BLaER1 treated with 17β-estradiol and CSF1 and Interleukin-3, amounts not matched to agents 10 nM and 100 nM (cell line): ENCODE data around the gene MACIR.
A peak's percentile ranks its signal among the peaks of the same experiment; 100 is the strongest.

Experiments
- H3K27ac ChIP-seq, 11 experiments: shearing (Covaris generic); formaldehyde crosslinking; 2 replicates each; pipeline ENCODE4 v1.8.1; 2022
- H3K27me3 ChIP-seq, 11 experiments: shearing (Covaris generic); formaldehyde crosslinking; 2 replicates each; pipeline ENCODE4 v1.8.1; 2022
- H3K36me3 ChIP-seq, 11 experiments: shearing (Covaris generic); formaldehyde crosslinking; 2 replicates each; pipeline ENCODE4 v1.8.1; 2022
- H3K4me1 ChIP-seq, 10 experiments: shearing (Covaris generic); formaldehyde crosslinking; 2 replicates each; pipeline ENCODE4 v1.8.1; 2022
- H3K4me2 ChIP-seq, 11 experiments: shearing (Covaris generic); formaldehyde crosslinking; 2 replicates each; pipeline ENCODE4 v1.8.1; 2022
- H3K4me3 ChIP-seq, 10 experiments: shearing (Covaris generic); formaldehyde crosslinking; 2 replicates each; pipeline ENCODE4 v1.8.1; 2022
- H3K9ac ChIP-seq, 11 experiments: shearing (Covaris generic); formaldehyde crosslinking; 2 replicates each; pipeline ENCODE4 v1.8.1; 2022
- H3K9me3 ChIP-seq, 11 experiments: shearing (Covaris generic); formaldehyde crosslinking; replicated peaks in 1 of 11; 2 replicates each; pipeline ENCODE4 v1.8.1; 2022
- H4K20me1 ChIP-seq, 11 experiments: shearing (Covaris generic); formaldehyde crosslinking; 2 replicates each; pipeline ENCODE4 v1.8.1; 2022
- Cebpa-rat ChIP-seq, 11 experiments: shearing (Covaris generic); IDR thresholded peaks; 2 replicates each; pipeline ENCODE4 v1.8.1; 2022

The MACIR gene

DNA sequence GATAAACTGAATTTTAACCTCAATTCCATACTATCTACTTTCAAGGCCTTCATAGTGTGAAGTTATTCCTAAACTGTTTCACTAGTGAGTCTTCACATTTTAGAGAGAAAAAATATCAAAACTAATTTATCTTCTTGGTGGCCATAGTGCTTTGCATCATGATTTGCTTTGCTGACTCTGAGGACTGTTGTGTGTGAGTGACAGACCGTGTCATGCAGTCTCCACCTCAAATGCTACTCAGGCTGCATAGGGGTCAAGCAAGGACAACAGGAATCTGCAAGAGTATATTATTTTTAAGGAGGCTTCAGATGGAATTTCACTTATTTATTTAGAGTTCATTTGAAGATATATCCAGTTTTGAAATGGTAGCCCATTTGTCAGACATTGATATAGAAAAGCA, 34.5 kb downstream of the MACIR start:
- Histone ChIP-seq H3K4me2 (peak overlapping the region in 7 of 11 experiments; percentile 2 to 48 (median 14); a peak in 7 of 22 replicates), H3K4me1 (peaks cover 0 to 9% (median 6%) of the 10 kb centered on the region in 10 experiments; a peak in 10 of 20 replicates), H3K27ac (no peak overlapping the region), H3K9me3 (no peaks in the 10 kb centered on the region), H3K36me3 (no peaks in the 10 kb centered on the region), H3K9ac (no peak overlapping the region), H4K20me1 (no peaks in the 10 kb centered on the region), H3K27me3 (no peaks in the 10 kb centered on the region), H3K4me3 (no peak overlapping the region)
- TF ChIP-seq Cebpa-rat (IDR thresholded peaks at IDR 0.05), result no peak

- Histone ChIP-seq H3K4me1 (peaks cover 0 to 9% (median 6%) of the 10 kb centered on the region in 10 experiments; a peak in 10 of 20 replicates), H3K9me3 (no peaks in the 10 kb centered on the region), H3K27me3 (no peaks in the 10 kb centered on the region), H3K27ac (no peak overlapping the region), H4K20me1 (no peaks in the 10 kb centered on the region), H3K4me2 (no peak overlapping the region; a peak in 1 of 22 replicates), H3K36me3 (no peaks in the 10 kb centered on the region), H3K9ac (no peak overlapping the region), H3K4me3 (no peak overlapping the region)
- TF ChIP-seq Cebpa-rat (IDR thresholded peaks at IDR 0.05), result no peak
These were observed 35.2 kb downstream of the MACIR start for GRCh38 chr5:103293719-103294118.

DNA sequence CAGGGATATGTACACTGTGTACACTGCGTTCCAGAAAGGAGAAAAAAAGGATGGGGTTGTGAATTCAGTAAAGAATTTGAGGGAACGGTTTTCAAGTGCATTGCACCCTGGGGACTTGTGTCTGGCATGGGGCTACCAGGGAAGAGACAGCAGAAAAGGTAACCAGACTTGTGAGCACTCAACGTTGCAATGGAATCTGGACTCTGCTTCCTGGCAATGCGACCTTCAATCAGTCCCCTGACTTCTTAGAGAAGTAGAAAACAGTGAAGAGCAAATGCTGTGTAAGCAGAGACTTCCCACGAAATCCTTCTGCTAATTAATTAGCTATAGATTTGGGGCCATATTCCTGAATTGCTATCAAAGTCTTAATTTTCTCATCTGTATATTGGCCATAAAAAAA, 36.3 kb downstream of the MACIR start:
- Histone ChIP-seq H3K27ac (no peak overlapping the region), H3K4me1 (peaks cover 0 to 9% (median 6%) of the 10 kb centered on the region in 10 experiments; a peak in 10 of 20 replicates), H3K9me3 (no peaks in the 10 kb centered on the region), H4K20me1 (no peaks in the 10 kb centered on the region), H3K27me3 (no peaks in the 10 kb centered on the region), H3K36me3 (no peaks in the 10 kb centered on the region), H3K4me2 (no peak overlapping the region), H3K9ac (no peak overlapping the region), H3K4me3 (no peak overlapping the region)
- TF ChIP-seq Cebpa-rat (IDR thresholded peaks at IDR 0.05), result no peak

DNA sequence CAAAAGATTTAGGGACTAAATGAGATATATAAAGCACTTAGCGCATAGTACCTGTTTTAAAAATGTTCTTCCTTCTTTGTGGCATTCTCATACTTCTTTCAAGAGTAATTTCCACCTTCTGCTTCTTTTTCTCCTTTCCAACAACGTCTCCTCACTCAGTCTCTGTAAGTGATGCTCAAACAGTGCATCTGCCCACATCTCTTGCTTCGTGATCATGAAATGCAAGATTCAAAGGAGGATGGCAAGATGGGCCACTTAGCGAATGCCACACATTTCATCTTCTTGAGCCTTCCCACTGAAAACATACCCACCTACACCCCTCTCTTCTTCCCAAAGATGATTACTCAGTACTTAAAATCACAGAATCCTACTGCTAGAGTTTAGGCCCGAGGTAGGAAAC, 36.9 kb downstream of the MACIR start:
- Histone ChIP-seq H3K9me3 (no peaks in the 10 kb centered on the region), H3K27me3 (no peaks in the 10 kb centered on the region), H3K36me3 (no peaks in the 10 kb centered on the region), H3K9ac (no peak overlapping the region), H3K27ac (no peak overlapping the region), H3K4me2 (no peak overlapping the region), H3K4me1 (peaks cover 0 to 9% (median 6%) of the 10 kb centered on the region in 10 experiments; a peak in 10 of 20 replicates), H3K4me3 (no peak overlapping the region), H4K20me1 (no peaks in the 10 kb centered on the region)
- no peak for TF ChIP-seq Cebpa-rat (IDR thresholded peaks at IDR 0.05)

DNA sequence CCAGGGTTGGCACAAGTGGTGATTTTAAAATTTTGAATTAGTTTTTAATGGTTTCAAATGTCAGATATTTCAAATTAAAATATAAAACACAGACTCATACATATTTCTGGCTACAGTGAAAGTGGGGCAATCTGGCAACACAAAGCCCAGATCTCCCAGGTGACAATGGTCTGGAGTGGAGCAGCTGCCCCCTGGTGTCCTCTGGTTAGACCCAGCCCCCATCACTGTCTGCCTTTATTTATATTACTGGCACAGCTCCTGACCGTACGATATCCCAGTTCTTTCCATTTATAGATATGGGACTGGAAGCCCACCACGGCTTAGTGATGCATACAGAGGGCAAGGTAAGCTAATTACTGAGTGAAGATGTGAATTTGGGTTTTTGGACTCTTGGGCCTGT, 37.3 kb downstream of the MACIR start:
- Histone ChIP-seq H3K4me3 (no peak overlapping the region), H3K27me3 (no peaks in the 10 kb centered on the region), H3K36me3 (no peaks in the 10 kb centered on the region), H3K9ac (no peak overlapping the region), H3K4me2 (no peak overlapping the region), H3K4me1 (peaks cover 0 to 9% (median 6%) of the 10 kb centered on the region in 10 experiments; a peak in 10 of 20 replicates), H3K9me3 (no peaks in the 10 kb centered on the region), H3K27ac (no peak overlapping the region), H4K20me1 (no peaks in the 10 kb centered on the region)
- TF ChIP-seq Cebpa-rat (IDR thresholded peaks at IDR 0.05), result no peak

DNA sequence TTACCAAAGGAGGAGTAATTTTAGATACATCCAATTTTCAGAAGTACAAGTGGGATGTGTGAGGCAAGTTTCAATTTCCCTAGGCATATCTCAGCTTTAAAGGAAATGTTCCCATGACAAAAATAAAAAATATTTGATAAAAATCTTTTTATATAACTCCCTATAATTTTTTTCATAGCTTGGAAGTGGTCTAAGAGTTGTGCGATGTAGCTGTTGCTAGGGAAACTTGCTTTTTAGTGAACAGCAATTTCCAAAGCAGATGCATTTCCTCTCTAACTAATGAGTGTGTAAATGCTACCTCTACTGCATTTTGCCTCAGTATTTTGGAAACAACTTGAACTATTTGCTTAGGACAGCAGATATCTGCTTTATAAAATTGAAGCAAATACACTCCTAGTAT, 39.6 kb downstream of the MACIR start:
- no peak for TF ChIP-seq Cebpa-rat (IDR thresholded peaks at IDR 0.05)
- Histone ChIP-seq H3K9me3 (no peaks in the 10 kb centered on the region), H3K4me2 (no peak overlapping the region), H3K27me3 (no peaks in the 10 kb centered on the region), H4K20me1 (no peaks in the 10 kb centered on the region), H3K4me1 (peaks cover 0 to 5% (median 2%) of the 10 kb centered on the region in 10 experiments; a peak in 10 of 20 replicates), H3K9ac (no peak overlapping the region), H3K27ac (no peak overlapping the region), H3K4me3 (no peak overlapping the region), H3K36me3 (no peaks in the 10 kb centered on the region)

GRCh38 chr5:103298607-103299188, 40.1 kb downstream of the MACIR start:
- no peak overlapping the region for H3K4me3 ChIP-seq
- no peak overlapping the region for H3K9ac ChIP-seq
- no peak overlapping the region for H3K4me2 ChIP-seq

DNA sequence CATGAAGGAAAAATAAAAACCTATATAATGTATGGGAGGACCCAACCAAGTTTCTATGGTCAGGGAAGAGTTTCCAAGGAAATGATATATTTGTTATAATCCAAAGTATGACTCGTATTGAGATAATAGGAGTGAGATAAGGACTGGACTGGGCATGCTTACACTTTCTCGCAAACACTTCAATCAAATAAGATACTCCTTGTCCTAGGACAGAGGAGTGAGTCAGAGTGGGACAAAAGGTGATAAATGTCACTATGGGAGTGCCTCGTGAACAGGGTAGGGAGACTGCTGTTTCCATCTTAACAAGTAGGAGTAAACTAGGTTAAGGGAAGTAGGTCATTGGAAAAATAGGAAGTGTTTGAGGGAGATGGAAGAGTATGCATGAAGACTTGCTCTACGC, 47.2 kb downstream of the MACIR start:
- no peak overlapping the region for H3K4me3 ChIP-seq
- H3K9ac ChIP-seq, result no peak overlapping the region
- no peak overlapping the region for H3K4me2 ChIP-seq
- H3K36me3 ChIP-seq, result no peaks in the 10 kb centered on the region
- no peak for TF ChIP-seq Cebpa-rat (IDR thresholded peaks at IDR 0.05)
- no peaks in the 10 kb centered on the region for H4K20me1 ChIP-seq
- H3K4me1 ChIP-seq, result no peaks in the 10 kb centered on the region
- no peaks in the 10 kb centered on the region for H3K9me3 ChIP-seq
- no peak overlapping the region for H3K27ac ChIP-seq
- no peaks in the 10 kb centered on the region for H3K27me3 ChIP-seq

More at GRCh38 chr5:103298607-103299188, 40.1 kb downstream of the MACIR start:
- Histone ChIP-seq H3K36me3 (no peaks in the 10 kb centered on the region), H3K27ac (no peak overlapping the region), H4K20me1 (no peaks in the 10 kb centered on the region), H3K27me3 (no peaks in the 10 kb centered on the region), H3K9me3 (no peaks in the 10 kb centered on the region), H3K4me1 (no peaks in the 10 kb centered on the region; a peak in 1 of 20 replicates)
- TF ChIP-seq Cebpa-rat (IDR thresholded peaks at IDR 0.05), result no peak

GRCh38 chr5:103307470-103307869, 48.9 kb downstream of the MACIR start:
- Histone ChIP-seq H3K27me3 (no peaks in the 10 kb centered on the region), H3K36me3 (no peaks in the 10 kb centered on the region), H3K4me1 (no peaks in the 10 kb centered on the region), H3K9me3 (no peaks in the 10 kb centered on the region), H3K4me3 (no peak overlapping the region), H4K20me1 (no peaks in the 10 kb centered on the region), H3K4me2 (no peak overlapping the region), H3K27ac (no peak overlapping the region), H3K9ac (no peak overlapping the region)
- TF ChIP-seq Cebpa-rat (IDR thresholded peaks at IDR 0.05), result no peak

DNA sequence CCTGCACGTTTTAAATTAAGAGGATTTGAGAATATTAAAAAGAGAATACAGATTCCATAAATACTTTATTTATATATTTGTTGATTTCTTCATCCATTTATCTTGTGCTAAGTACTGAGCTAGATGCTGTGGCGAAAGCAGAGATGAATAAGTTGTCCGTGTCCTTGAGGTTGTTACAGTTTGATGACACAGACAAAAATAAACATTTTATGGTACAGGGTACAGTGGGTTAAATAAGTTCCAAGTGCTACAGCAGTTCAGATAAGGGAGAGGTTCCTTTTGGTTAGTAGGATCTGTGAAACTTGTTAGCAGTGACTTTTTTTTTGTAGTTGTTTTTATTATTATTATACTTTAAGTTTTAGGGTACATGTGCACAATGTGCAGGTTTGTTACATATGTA, 50.2 kb downstream of the MACIR start:
- Histone ChIP-seq H4K20me1 (no peaks in the 10 kb centered on the region), H3K4me2 (no peak overlapping the region)

More for the DNA sequence above, 50.2 kb downstream of the MACIR start:
- Histone ChIP-seq H3K36me3 (no peaks in the 10 kb centered on the region), H3K27me3 (no peaks in the 10 kb centered on the region), H3K27ac (no peak overlapping the region), H3K9ac (no peak overlapping the region), H3K4me1 (no peaks in the 10 kb centered on the region), H3K9me3 (no peaks in the 10 kb centered on the region), H3K4me3 (no peak overlapping the region)
- no peak for TF ChIP-seq Cebpa-rat (IDR thresholded peaks at IDR 0.05)
